Measurements from ENCODE around the gene CLIC1. TPM values are rescaled to one million over a fixed set of nuclear protein-coding genes. Genes with fewer than 3 reads are reported as not detected.

CLIC1 gene
- polyA plus RNA-seq, 1 donor: 486 TPM

DNA sequence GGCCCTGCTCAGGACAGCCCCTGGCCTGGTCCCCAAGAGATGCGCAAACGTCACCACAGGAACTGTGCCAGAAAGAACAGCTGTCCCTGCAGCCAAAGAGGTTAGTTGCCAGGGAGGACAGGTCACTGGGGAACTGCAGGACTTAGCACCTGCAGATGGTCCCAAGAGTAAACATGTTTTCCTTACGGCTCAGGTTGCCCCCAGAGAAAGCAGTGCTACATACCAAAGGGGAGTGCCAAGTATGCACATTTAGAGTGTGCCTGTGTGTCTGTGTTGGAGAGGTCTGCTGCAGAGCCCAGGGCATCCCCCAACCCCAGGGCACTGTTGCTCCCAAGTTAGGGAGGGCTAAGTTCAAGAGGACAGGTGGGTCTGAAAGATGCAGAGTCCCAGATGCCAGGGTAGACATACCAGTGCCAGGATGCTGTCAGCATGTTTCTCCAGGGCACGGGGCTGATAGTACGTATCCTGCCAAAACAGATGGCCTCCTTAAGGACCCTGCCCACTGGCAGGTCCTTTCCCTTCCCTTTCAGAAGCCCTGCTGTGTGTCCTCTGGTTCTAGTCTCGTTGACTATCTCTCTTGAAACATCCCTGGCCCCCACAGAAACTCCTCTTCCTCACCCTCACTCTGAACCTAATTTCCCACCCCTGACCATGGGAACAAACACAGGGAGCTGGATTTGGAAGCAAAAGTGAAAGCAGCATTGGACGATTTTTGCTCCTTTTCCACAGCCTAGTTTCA is 34.5 kb downstream of the CLIC1 start:
- Histone ChIP-seq H3K27me3 (ENCODE audit: control insufficient read depth, insufficient read depth, low read length) (no peaks in the 10 kb centered on the region), H3K9me3 (ENCODE audit: control insufficient read depth, low read depth, low read length) (no peaks in the 10 kb centered on the region), H3K4me1 (ENCODE audit: control insufficient read depth, insufficient read depth, low read length) (peaks cover 15% of the 10 kb centered on the region), H3K27ac (ENCODE audit: low read length) (peak overlapping the region; percentile 94), H3K4me3 (ENCODE audit: low read length) (peak overlapping the region; percentile 81), H3K36me3 (ENCODE audit: control insufficient read depth, insufficient read depth, low read length) (peaks cover 21% of the 10 kb centered on the region)
- DNase-seq: peak in 1 of 2 donors; percentile 49
- WGBS (ENCODE audit: insufficient coverage, low lambda C conversion rate): 0% methylated on average over 1 of the region's 7 CpGs

DNA sequence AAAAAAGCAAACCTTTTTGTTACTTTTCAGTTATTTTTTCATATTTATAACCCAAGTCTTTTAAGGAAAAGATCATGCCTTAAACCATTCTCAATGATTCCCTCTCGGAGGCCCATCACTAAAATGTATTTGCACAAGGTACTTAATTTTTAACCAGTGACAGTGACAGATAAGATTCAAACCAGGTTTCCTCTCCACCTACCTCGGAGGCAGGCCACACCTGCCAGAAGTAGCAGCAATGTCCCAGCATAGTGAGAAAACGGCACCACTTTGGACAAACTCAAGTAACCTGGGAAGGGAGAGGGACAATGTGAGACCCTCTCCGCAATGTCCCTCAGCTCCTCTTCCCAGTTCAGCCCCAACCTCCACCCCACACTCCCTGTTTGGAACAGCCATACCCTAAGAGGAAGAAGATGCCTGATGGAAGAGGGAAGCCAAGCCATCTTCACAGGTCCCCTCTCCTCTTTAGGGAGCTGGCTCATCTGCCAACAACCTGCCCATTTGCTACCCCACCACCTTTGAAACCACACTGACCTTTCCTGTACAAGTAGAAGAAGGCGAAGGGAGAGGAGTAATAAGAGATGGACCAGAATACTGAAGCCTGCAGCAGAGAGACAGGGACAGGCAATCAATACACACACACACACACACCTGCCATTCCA is 35.5 kb downstream of the CLIC1 start:
- DNase-seq: peak in 1 of 2 donors; percentile 33
- Histone ChIP-seq H3K36me3 (ENCODE audit: control insufficient read depth, insufficient read depth, low read length) (peaks cover 29% of the 10 kb centered on the region), H3K4me1 (ENCODE audit: control insufficient read depth, insufficient read depth, low read length) (peaks cover 15% of the 10 kb centered on the region), H3K4me3 (ENCODE audit: low read length) (no peak overlapping the region), H3K27me3 (ENCODE audit: control insufficient read depth, insufficient read depth, low read length) (no peaks in the 10 kb centered on the region), H3K9me3 (ENCODE audit: control insufficient read depth, low read depth, low read length) (no peaks in the 10 kb centered on the region), H3K27ac (ENCODE audit: low read length) (peak overlapping the region; percentile 11)
- WGBS (ENCODE audit: insufficient coverage, low lambda C conversion rate): 60% methylated on average over 2 of the region's 5 CpGs

DNA sequence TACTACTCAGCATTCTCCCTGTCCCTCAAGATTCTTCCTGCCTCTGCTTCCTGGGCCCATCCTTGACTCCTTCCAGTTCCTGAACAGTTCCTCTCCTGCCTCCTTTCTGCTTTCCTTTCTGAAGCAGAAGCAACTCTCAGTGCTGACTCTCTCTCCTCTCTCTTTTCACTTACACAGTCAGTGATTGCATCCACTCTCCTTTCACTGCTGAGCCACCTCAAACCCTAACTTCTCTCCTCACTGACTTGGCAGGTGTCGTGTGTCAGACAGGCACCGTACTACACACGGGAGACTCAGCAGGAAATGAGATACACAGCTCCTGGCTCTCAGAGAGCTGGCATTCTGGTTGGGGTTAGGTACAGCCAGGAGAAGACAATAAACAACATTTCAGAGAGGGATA is 38.8 kb downstream of the CLIC1 start:
- no CpG with 5 or more reads among the region's 3 CpGs for WGBS (ENCODE audit: insufficient coverage, low lambda C conversion rate)
- H3K4me1 ChIP-seq (ENCODE audit: control insufficient read depth, insufficient read depth, low read length): peaks cover 15% of the 10 kb centered on the region
- H3K27ac ChIP-seq (ENCODE audit: low read length): no peak overlapping the region
- H3K9me3 ChIP-seq (ENCODE audit: control insufficient read depth, low read depth, low read length): peaks cover 2% of the 10 kb centered on the region
- DNase-seq: no peak
- no peak overlapping the region for H3K4me3 ChIP-seq (ENCODE audit: low read length)
- H3K36me3 ChIP-seq (ENCODE audit: control insufficient read depth, insufficient read depth, low read length): peaks cover 59% of the 10 kb centered on the region
- H3K27me3 ChIP-seq (ENCODE audit: control insufficient read depth, insufficient read depth, low read length): no peaks in the 10 kb centered on the region

DNA sequence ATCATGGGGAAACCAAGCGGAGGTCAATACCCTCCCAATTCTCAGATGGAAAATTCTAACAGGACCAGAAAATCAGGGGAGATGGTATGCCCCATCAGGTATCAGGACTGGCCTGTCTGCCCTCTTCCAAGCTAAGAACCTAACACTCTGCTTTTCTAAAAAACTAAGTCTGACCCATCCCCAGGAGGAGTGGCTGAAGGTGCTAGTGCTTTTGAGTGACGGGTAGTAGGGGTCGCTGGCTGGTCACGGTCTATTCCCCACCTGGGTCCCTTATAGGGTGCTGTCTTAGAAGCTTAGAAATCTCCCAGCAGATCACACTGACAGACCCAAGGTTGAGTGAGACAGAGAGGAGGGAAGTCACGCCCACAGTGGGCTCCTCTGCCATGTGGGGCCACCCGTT is 42.8 kb downstream of the CLIC1 start:
- no peak for DNase-seq
- Histone ChIP-seq H3K4me3 (ENCODE audit: low read length) (no peak overlapping the region), H3K27me3 (ENCODE audit: control insufficient read depth, insufficient read depth, low read length) (no peaks in the 10 kb centered on the region), H3K9me3 (ENCODE audit: control insufficient read depth, low read depth, low read length) (peaks cover 2% of the 10 kb centered on the region), H3K27ac (ENCODE audit: low read length) (no peak overlapping the region), H3K4me1 (ENCODE audit: control insufficient read depth, insufficient read depth, low read length) (peaks cover 13% of the 10 kb centered on the region), H3K36me3 (ENCODE audit: control insufficient read depth, insufficient read depth, low read length) (peaks cover 82% of the 10 kb centered on the region)
- no CpG with 5 or more reads among the region's 6 CpGs for WGBS (ENCODE audit: insufficient coverage, low lambda C conversion rate)

DNA sequence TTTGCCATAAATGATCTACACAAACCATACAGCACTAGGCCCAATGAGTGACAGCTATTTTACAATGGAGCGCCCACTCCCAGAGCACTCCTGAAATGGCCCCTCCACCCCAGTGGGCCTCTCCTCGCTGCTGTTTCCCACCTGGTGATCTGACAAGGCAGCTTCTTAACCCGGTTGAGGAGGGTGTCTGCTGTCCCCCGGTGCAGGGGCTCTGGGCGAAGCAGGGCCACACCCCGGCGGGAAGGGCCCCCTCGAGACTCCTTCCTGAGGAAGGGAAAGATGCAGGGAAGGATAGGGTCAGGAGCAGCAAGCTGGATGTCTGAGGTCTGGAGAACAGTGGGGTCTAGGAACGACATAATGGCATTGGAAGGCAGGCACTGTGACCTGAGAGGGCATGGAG is 43.4 kb downstream of the CLIC1 start:
- H3K27me3 ChIP-seq (ENCODE audit: control insufficient read depth, insufficient read depth, low read length): no peaks in the 10 kb centered on the region
- H3K4me1 ChIP-seq (ENCODE audit: control insufficient read depth, insufficient read depth, low read length): peaks cover 13% of the 10 kb centered on the region
- H3K27ac ChIP-seq (ENCODE audit: low read length): no peak overlapping the region
- H3K36me3 ChIP-seq (ENCODE audit: control insufficient read depth, insufficient read depth, low read length): peaks cover 89% of the 10 kb centered on the region
- no CpG with 5 or more reads among the region's 9 CpGs for WGBS (ENCODE audit: insufficient coverage, low lambda C conversion rate)
- DNase-seq: no peak
- no peak overlapping the region for H3K4me3 ChIP-seq (ENCODE audit: low read length)
- peaks cover 2% of the 10 kb centered on the region for H3K9me3 ChIP-seq (ENCODE audit: control insufficient read depth, low read depth, low read length)

DNA sequence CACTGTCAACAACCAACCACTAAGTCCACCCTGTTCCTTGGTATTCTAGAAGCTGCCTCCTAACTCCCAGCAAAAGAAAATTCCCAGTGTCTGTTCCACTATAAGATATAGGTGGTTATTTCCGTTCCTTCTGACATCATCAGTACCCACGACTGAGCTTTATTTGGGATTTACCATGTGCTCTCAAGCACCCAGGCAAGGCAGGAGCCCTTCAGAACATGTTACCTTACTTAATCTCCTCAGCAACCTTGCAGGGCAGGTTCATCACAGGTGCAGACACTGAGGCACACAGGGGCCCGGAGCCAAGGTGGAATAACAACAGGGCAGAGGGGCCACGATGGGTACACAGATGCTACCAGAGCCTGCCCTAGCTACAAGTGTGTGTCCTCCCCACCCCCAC is 44.0 kb downstream of the CLIC1 start:
- Histone ChIP-seq H3K4me1 (ENCODE audit: control insufficient read depth, insufficient read depth, low read length) (peaks cover 13% of the 10 kb centered on the region), H3K36me3 (ENCODE audit: control insufficient read depth, insufficient read depth, low read length) (peaks cover 90% of the 10 kb centered on the region), H3K9me3 (ENCODE audit: control insufficient read depth, low read depth, low read length) (peaks cover 2% of the 10 kb centered on the region), H3K27ac (ENCODE audit: low read length) (no peak overlapping the region), H3K4me3 (ENCODE audit: low read length) (no peak overlapping the region), H3K27me3 (ENCODE audit: control insufficient read depth, insufficient read depth, low read length) (no peaks in the 10 kb centered on the region)
- no CpG with 5 or more reads among the region's 4 CpGs for WGBS (ENCODE audit: insufficient coverage, low lambda C conversion rate)
- no peak for DNase-seq

DNA sequence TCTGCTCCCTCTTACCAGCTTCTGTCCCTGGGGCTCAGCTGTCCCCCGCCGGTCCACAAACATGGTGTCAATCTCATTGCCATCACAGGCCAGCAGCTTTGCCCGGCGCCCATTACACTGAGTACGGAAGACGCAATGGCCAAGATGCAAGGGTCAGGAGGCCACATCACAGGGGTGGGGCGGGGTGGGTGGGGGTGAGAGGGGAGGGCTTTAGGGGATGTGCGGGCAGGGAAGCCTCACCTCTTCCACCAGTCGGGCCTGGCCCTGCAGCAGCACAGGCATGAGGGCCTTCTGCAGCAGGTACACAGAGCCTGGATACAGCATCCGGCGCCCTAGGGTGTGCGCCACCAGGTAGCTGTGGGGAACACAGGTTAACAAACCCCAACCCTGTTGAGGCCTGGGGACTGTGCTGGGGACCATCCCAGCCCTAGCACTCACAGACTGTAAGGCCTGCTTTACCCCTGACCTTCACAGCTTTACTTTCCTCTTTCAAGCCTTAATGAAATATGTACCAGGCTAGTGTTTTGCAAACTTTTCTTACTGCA is 44.7 kb downstream of the CLIC1 start:
- no CpG with 5 or more reads among the region's 12 CpGs for WGBS (ENCODE audit: insufficient coverage, low lambda C conversion rate)
- H3K9me3 ChIP-seq (ENCODE audit: control insufficient read depth, low read depth, low read length): peaks cover 2% of the 10 kb centered on the region
- H3K4me1 ChIP-seq (ENCODE audit: control insufficient read depth, insufficient read depth, low read length): peaks cover 13% of the 10 kb centered on the region
- H3K27me3 ChIP-seq (ENCODE audit: control insufficient read depth, insufficient read depth, low read length): no peaks in the 10 kb centered on the region
- H3K36me3 ChIP-seq (ENCODE audit: control insufficient read depth, insufficient read depth, low read length): peaks cover 91% of the 10 kb centered on the region
- H3K4me3 ChIP-seq (ENCODE audit: low read length): no peak overlapping the region
- H3K27ac ChIP-seq (ENCODE audit: low read length): no peak overlapping the region
- no peak for DNase-seq

DNA sequence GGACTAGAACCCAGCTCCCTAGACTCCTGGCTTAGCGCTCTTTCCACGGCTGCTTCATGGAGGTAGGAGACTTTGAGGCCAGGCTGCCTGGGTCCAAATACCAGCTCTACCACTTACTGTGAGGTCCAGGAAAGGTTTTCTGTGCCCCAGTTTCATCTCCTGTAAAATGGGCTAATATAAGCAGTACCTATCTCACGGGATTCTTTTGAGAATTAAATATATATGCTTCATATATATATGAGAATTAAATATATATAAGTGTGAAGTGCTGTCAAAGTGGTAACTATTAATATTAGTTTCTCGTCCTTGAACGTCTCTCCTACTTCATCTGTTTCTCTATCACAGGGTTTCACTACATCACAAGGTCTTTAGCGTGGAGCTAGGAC is 45.3 kb downstream of the CLIC1 start:
- Histone ChIP-seq H3K36me3 (ENCODE audit: control insufficient read depth, insufficient read depth, low read length) (peaks cover 92% of the 10 kb centered on the region), H3K27ac (ENCODE audit: low read length) (peak overlapping the region; percentile 44), H3K27me3 (ENCODE audit: control insufficient read depth, insufficient read depth, low read length) (no peaks in the 10 kb centered on the region), H3K9me3 (ENCODE audit: control insufficient read depth, low read depth, low read length) (peaks cover 2% of the 10 kb centered on the region), H3K4me3 (ENCODE audit: low read length) (no peak overlapping the region), H3K4me1 (ENCODE audit: control insufficient read depth, insufficient read depth, low read length) (peaks cover 13% of the 10 kb centered on the region)
- 80% methylated on average over 1 of the region's 6 CpGs for WGBS (ENCODE audit: insufficient coverage, low lambda C conversion rate)
- DNase-seq: no peak

DNA sequence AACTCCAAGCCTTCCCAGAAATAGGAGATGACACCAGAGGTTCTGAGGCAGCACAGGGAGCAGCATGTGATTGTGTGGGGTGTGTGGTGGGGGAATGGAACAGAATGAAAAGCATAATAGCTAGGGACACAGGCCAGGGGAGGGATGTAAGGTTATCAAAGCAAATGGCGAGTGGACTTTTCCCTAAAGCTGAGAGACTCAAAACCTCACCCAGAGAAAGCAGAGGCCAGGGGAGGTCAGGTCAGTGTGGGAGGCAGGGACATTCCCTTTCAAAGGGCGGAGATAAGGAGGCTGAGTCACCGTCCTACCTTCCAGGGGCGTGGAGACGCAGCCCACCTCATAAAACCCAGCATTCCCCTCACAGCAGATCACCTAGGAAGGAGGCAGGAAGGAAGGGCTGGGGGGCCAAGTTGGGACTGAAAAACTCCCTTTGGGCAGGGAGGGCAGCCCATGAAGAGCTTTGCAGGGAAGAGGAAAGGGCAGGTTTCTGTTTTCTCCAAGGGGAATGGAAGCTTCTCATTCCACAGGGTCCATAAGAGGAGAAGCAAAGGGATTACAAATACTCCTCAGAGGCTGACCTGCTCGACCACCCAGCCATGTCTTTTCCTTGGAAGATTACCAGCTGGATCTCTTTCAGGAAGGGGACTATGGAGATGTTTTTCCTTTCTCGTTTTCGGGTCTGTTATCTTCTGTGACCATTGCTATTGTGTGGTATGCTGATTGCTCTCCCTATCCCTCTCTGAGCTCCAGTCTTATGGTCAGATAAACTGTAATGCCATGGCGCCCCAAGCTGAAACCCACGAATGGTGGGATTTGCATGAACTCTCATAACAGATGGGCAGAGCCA is 45.9 kb downstream of the CLIC1 start:
- H3K4me1 ChIP-seq (ENCODE audit: control insufficient read depth, insufficient read depth, low read length): peaks cover 13% of the 10 kb centered on the region
- peak overlapping the region; percentile 44 for H3K27ac ChIP-seq (ENCODE audit: low read length)

More for the DNA sequence above, 45.9 kb downstream of the CLIC1 start:
- no peak overlapping the region for H3K4me3 ChIP-seq (ENCODE audit: low read length)
- WGBS (ENCODE audit: insufficient coverage, low lambda C conversion rate): no CpG with 5 or more reads among the region's 10 CpGs
- H3K9me3 ChIP-seq (ENCODE audit: control insufficient read depth, low read depth, low read length): peaks cover 2% of the 10 kb centered on the region
- peak; percentile 81 to 87 for DNase-seq
- H3K27me3 ChIP-seq (ENCODE audit: control insufficient read depth, insufficient read depth, low read length): no peaks in the 10 kb centered on the region
- H3K36me3 ChIP-seq (ENCODE audit: control insufficient read depth, insufficient read depth, low read length): peaks cover 91% of the 10 kb centered on the region
